Mesothelial cell of epicardium (in vitro differentiated cells): Measurements from ENCODE around the gene ACSS1. TPM values are rescaled to one million over a fixed set of nuclear protein-coding genes. Genes with fewer than 3 reads are reported as not detected.
A peak's percentile ranks its signal among the peaks of the same experiment; 100 is the strongest.

ENCODE experiments used
- DNase-seq, 2 experiments: peaks; one replicate each; pipeline ENCODE4 v3.0.0; 2021; ENCODE audit warnings: low spot score in 2 of 2; ENCODE audit not compliant: unreplicated experiment in 2 of 2
- H3K27ac Mint-ChIP-seq: 2 replicates; pipeline ENCODE4 v1.8.0; 2021; ENCODE audit warnings: mixed read lengths
- H3K27me3 Mint-ChIP-seq: 2 replicates; pipeline ENCODE4 v1.8.0; 2021; ENCODE audit warnings: low read depth, mixed read lengths
- H3K36me3 Mint-ChIP-seq: 2 replicates; pipeline ENCODE4 v1.8.0; 2021; ENCODE audit warnings: mixed read lengths
- H3K4me1 Mint-ChIP-seq: 2 replicates; pipeline ENCODE4 v1.8.0; 2021; ENCODE audit warnings: mixed read lengths
- H3K4me3 Mint-ChIP-seq: 2 replicates; pipeline ENCODE4 v1.8.0; 2021; ENCODE audit warnings: mild to moderate bottlenecking, moderate library complexity, mixed read lengths
- H3K9me3 Mint-ChIP-seq: 2 replicates; pipeline ENCODE4 v1.8.0; 2021; ENCODE audit warnings: mixed read lengths
- CTCF ChIP-seq: fragments of 200-600 bp; sonication (generic); IDR thresholded peaks from one replicate; pipeline ENCODE4 v1.5.0; 2021; ENCODE audit warnings: antibody characterized with exemption; ENCODE audit not compliant: unreplicated experiment
- total RNA-seq: library from RNA; stranded (reverse); gene quantifications from 3 replicates; pipeline ENCODE4 v1.2.1, GENCODE V29; 2021

ACSS1 gene
- total RNA-seq, 1 donor from 2014 or later = 4.8 TPM

- peaks cover 7% of the 10 kb centered on the region for H3K4me1 Mint-ChIP-seq
- no peaks in the 10 kb centered on the region for H3K9me3 Mint-ChIP-seq
- H3K27me3 Mint-ChIP-seq = peaks cover 35% of the 10 kb centered on the region
- H3K27ac Mint-ChIP-seq = no peak overlapping the region
- no peak overlapping the region for H3K4me3 Mint-ChIP-seq
- TF ChIP-seq CTCF = no peak
- DNase-seq = no peak
- no peaks in the 10 kb centered on the region for H3K36me3 Mint-ChIP-seq
Observed at GRCh38 chr20:25012616-25013189, 45.2 kb downstream of the ACSS1 start.

DNA sequence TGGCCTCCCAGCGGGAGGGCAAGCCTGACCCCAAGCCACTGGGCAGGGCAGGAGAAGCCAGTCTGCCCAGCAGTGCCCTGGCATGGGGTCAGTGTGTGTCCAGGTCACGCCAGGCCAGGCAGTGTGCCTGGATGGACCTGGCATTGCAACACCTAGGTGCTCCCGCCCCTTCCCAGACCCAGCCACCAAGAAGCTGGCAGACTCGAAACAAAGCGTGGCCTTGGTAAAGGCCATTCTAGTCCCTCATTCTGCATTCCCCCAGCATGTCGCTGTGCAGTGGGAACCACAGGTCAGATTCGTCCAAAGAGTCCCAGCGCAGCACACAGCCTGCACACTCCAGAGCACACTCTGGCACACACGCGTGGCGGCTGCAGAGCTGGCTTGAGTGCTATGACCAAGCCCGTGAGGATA is 46.1 kb downstream of the ACSS1 start:
- H3K27me3 Mint-ChIP-seq = peaks cover 38% of the 10 kb centered on the region
- no peaks in the 10 kb centered on the region for H3K36me3 Mint-ChIP-seq
- peak in 1 of 2 experiments; percentile 19 for DNase-seq
- no peaks in the 10 kb centered on the region for H3K9me3 Mint-ChIP-seq
- TF ChIP-seq CTCF = no peak
- H3K4me1 Mint-ChIP-seq = no peaks in the 10 kb centered on the region
- H3K4me3 Mint-ChIP-seq = no peak overlapping the region
- no peak overlapping the region for H3K27ac Mint-ChIP-seq

- no peaks in the 10 kb centered on the region for H3K36me3 Mint-ChIP-seq
- peaks cover 44% of the 10 kb centered on the region for H3K27me3 Mint-ChIP-seq
- TF ChIP-seq CTCF = no peak
- H3K27ac Mint-ChIP-seq = no peak overlapping the region
- H3K9me3 Mint-ChIP-seq = no peaks in the 10 kb centered on the region
- no peak overlapping the region for H3K4me3 Mint-ChIP-seq
- no peak for DNase-seq
- no peaks in the 10 kb centered on the region for H3K4me1 Mint-ChIP-seq
Observed at GRCh38 chr20:25011261-25011660, 46.7 kb downstream of the ACSS1 start.

GRCh38 chr20:25009218-25010145 is 48.5 kb downstream of the ACSS1 start:
- Mint-ChIP-seq H3K36me3 (no peaks in the 10 kb centered on the region), H3K27ac (no peak overlapping the region), H3K4me1 (no peaks in the 10 kb centered on the region), H3K9me3 (no peaks in the 10 kb centered on the region), H3K4me3 (no peak overlapping the region), H3K27me3 (peaks cover 54% of the 10 kb centered on the region)
- no peak for DNase-seq
- no peak for TF ChIP-seq CTCF

- Mint-ChIP-seq H3K36me3 (no peaks in the 10 kb centered on the region), H3K27ac (no peak overlapping the region), H3K4me1 (no peaks in the 10 kb centered on the region), H3K4me3 (no peak overlapping the region), H3K27me3 (peaks cover 55% of the 10 kb centered on the region), H3K9me3 (no peaks in the 10 kb centered on the region)
- DNase-seq = no peak
- TF ChIP-seq CTCF = no peak
Observed at GRCh38 chr20:25008388-25009217, 49.3 kb downstream of the ACSS1 start.
